HEK293 (cell line): ENCODE results near the gene C1orf146.

Experiments
- OVOL3 ChIP-seq: fragments of 450-650 bp; formaldehyde crosslinking; IDR thresholded peaks from 2 replicates; pipeline ENCODE4 v1.5.1; 2016; ENCODE audit warnings: missing biosample characterization, missing genetic modification characterization
- PATZ1 ChIP-seq: fragments of 450-650 bp; formaldehyde crosslinking; IDR thresholded peaks from 2 replicates; pipeline ENCODE4 v1.5.1; 2016; ENCODE audit warnings: missing biosample characterization, missing genetic modification characterization
- ZNF157 ChIP-seq: fragments of 450-650 bp; formaldehyde crosslinking; IDR thresholded peaks from 2 replicates; pipeline ENCODE4 v1.5.1; 2016; ENCODE audit warnings: missing biosample characterization, missing genetic modification characterization
- TF ChIP-seq, protein P1 (sequence below): fragments of 450-650 bp; formaldehyde crosslinking; IDR thresholded peaks from 2 replicates; pipeline ENCODE4 v1.5.1; 2016; ENCODE audit warnings: missing biosample characterization, missing genetic modification characterization

DNA sequence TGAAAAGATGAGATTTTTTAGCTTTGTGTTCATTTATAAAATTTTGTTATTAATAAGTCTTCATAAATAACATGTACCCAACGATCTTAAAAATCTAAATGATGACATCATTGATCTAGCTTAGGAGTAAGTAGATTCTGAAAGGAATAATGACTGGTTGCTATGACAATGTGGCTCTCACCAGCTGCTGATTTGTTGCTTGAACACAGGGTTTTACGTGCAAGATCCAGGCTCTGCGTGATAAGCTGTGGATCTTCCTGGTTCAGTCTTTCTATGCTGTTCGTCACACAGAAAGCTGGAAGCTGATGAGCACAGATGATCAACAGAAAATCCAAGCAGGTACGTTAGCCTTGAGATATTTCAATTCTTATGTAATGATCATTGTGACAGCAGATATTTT lies 49.1 kb upstream of the C1orf146 start:
- TF ChIP-seq, protein P1, sequence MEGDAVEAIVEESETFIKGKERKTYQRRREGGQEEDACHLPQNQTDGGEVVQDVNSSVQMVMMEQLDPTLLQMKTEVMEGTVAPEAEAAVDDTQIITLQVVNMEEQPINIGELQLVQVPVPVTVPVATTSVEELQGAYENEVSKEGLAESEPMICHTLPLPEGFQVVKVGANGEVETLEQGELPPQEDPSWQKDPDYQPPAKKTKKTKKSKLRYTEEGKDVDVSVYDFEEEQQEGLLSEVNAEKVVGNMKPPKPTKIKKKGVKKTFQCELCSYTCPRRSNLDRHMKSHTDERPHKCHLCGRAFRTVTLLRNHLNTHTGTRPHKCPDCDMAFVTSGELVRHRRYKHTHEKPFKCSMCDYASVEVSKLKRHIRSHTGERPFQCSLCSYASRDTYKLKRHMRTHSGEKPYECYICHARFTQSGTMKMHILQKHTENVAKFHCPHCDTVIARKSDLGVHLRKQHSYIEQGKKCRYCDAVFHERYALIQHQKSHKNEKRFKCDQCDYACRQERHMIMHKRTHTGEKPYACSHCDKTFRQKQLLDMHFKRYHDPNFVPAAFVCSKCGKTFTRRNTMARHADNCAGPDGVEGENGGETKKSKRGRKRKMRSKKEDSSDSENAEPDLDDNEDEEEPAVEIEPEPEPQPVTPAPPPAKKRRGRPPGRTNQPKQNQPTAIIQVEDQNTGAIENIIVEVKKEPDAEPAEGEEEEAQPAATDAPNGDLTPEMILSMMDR, result no peak
- no peak for TF ChIP-seq PATZ1 (tag by site-specific recombination)
- TF ChIP-seq ZNF157 (tag by site-specific recombination), result no peak
- TF ChIP-seq OVOL3 (tag by site-specific recombination), result no peak
